GM19043 (cell line): ENCODE measurements around the gene TAS1R1.
A peak's percentile ranks its signal among the peaks of the same experiment; 100 is the strongest.
"Not testable (repeated sequence)": the region's sequence is repeated elsewhere in the genome, so short reads cannot be mapped to it uniquely, and the experiment has no call there.

ENCODE experiments used
- ATAC-seq: cut with Tn5 transposase; IDR thresholded peaks from one replicate; pipeline ENCODE4 v1.9.1; 2021; ENCODE audit warnings: low read depth; ENCODE audit not compliant: unreplicated experiment

The TAS1R1 gene

GRCh38 chr1:6519935-6520671 is 35.0 kb upstream of the TAS1R1 start:
- ATAC-seq: no peak

DNA sequence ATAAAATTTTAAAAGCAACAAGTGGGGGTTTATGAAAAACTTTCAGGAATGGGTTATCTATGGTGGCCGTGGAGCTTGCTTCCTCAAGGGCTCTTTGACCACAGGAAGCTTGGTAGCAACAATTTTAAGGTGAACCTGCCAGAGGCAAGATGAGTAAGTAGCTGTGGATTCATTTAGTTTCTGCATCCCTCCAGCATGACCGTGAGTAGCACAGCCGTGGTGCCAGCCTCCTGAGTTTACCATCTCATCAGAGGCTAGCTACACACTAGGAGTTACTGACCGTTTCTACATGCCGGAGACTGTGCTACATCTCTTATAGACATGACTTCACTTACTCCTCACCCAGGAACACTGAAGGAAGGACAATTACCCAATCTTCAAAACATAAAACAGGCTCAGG is 33.6 kb upstream of the TAS1R1 start:
- no peak for ATAC-seq

GRCh38 chr1:6523566-6523965 is 31.5 kb upstream of the TAS1R1 start:
- no peak for ATAC-seq

DNA sequence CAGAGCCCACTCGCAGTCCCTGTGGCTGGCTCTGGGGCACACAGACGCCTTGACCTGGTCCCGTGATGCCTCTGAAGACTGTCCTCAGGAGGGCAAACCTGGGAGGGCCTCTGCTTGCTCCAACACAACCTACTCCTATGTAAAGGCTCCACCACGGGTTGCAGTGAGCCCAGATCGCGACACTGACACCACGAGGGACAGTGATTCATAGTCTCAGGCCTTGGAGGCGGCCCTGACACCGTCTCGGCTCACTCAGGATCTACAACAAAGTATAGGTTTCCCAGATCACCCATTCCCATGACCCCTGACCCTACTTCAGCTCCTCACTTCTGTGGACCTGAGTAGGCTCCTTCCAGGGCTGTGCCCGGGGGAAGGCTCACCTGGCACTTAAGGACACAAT is 28.8 kb upstream of the TAS1R1 start:
- no peak for ATAC-seq

DNA sequence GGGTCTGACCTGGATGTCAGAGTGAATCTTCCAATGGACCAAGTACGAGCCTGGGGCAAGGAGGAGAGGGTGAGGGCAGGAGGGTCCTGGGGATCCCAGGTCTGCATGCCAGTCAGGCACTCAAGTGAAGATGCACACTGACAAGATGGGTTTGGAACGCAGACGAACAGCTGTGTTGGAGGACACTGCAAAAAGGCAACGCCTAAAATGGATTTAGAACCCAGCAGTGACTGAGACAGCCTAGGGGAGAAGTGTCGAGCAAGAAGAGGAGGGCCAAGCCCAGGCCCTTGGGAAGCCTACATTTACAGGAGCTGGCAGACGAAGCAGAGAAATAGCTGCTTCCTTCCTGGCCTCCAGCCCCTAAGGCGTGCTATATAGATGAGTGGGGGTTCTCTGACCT is 26.6 kb upstream of the TAS1R1 start:
- ATAC-seq: no peak

DNA sequence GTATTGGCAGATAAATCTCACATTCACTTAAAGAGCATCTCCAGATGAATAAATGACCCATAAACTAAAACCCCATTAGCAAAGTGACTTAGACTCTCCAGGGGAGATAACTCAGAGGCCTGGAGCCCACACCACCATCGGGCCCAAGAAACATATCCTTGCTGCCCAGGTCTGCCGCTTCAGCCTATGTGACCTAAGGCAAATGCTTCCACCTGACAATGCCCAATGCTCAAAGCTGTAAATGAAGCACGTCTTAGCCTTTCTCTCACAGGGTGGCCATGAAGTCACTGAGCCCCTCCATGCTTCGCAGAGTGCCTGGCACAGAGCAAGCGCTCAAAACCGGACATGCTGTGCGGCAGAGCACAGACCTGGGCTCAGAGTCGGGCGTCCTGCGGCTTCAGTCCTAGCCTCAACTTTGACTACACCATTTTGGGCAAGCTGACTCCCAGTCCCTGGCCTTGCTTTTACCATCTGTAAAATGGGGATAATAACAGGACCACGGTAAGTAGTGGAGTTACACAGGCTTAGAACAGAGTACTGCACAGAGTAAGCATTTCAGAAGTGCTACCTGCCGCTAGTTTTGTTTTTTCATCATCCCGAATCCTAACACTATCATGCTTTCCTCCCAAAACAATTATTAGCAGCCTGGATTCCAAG is 24.5 kb upstream of the TAS1R1 start:
- no peak for ATAC-seq

- ATAC-seq: no peak
Observed at GRCh38 chr1:6531996-6532395, 23.1 kb upstream of the TAS1R1 start.

DNA sequence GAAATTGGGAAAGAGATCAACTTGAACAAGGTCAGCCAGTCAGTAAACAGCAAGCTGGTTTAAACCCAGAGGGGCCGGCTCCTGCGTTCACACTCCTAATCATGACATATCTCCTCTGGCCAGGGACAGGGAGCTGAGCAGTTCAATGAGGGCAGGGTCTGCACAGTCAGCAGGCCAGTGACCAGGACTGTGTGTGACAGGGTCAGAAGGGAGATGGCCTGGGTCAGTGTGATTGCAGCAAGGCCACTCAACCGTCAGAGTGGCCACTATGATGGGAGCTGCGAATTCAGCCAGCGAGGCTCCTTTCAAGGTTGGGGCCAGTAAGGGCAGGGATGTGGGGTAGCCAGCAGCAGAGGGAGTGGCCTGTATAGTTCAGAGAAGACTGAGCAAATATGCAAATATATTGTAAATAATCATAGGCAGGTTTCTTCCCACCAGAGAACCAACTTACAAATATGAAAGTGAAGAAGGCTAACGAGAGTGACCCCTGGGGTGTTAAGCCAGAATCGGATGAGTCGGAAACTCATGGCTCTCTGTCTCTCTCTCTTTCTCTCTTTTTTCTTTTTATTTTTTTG is 20.8 kb upstream of the TAS1R1 start:
- no peak for ATAC-seq

DNA sequence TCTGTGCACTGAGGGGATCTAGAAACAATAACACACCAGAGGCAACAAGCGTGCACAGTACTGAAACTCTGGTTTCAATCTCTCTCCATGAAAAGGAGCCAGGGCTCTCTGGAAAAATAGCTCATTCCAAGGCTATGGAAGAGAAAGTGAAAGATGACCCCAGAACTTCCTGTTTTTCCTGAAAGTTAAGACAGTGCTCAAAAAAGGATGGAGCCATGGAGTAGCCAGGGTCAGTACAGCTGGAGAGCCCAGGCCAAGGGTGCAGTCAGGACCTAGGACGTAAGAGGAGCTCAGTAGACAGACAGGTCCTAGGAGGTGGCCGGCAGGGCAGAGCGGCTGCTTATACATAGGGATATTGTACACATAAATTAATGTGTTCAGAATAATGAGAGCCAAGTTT is 19.9 kb upstream of the TAS1R1 start:
- ATAC-seq: no peak

GRCh38 chr1:6536291-6536690 is 18.8 kb upstream of the TAS1R1 start:
- no peak for ATAC-seq

GRCh38 chr1:6538956-6539355 is 16.2 kb upstream of the TAS1R1 start:
- no peak for ATAC-seq

GRCh38 chr1:6544831-6545230 is 10.3 kb upstream of the TAS1R1 start:
- ATAC-seq: no peak

DNA sequence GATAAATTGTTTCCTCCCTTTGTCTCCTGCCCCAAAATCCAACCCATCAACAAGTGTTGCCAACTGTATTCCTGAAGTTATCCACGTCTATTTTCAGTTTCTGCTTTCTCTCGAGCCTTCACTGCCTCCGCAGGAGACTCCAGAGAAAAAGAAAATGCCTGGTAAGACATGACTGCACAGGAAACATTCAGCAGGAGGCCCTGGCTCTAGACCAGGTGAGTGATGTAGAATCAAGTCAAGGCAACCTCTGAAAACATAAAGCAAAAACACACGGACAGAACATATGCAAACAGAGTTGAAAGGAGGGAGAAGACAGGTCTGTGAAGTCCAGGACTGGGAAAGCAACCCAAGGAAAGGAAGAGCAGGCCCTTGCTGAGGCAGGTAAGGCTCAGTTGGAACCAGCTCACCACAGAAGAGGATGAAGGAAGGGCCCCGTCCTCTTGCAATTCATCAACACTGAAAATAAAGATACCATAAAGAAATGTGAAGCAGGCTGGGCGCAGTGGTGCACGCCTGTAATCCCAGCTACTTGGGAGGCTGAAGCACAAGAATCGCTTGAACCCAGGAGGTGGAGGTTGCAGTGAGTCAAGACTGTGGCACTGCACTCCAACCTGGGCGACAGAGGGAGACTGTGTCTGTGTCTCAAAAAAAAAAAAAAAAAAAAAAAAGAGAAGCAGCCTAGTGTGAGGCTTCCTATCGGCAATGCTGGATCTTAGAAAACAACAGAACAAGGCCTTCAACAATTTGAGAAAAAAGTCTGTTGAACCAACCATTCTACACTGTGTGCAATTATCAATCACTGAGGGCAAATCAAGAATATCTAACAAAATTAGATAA is 9.6 kb upstream of the TAS1R1 start:
- ATAC-seq: no peak

DNA sequence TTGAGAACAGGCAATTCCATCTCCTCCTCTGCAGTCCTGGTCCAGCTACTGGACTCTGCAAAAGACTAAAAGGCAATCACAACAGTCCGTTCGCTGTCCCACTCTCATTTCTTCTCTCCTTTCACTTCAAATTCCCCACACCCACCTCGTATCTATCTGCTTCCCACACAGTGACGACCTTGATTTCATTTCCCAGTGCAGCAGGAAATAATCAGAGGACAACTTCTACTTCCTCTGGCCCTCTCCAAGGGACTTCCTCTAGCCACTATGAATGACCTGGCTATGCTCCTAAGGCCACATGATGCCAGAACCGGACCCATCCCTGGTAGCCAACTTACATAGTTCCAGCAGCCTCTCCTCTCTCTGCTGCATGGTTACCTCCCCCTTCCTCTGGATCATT is 8.8 kb upstream of the TAS1R1 start:
- ATAC-seq: no peak

DNA sequence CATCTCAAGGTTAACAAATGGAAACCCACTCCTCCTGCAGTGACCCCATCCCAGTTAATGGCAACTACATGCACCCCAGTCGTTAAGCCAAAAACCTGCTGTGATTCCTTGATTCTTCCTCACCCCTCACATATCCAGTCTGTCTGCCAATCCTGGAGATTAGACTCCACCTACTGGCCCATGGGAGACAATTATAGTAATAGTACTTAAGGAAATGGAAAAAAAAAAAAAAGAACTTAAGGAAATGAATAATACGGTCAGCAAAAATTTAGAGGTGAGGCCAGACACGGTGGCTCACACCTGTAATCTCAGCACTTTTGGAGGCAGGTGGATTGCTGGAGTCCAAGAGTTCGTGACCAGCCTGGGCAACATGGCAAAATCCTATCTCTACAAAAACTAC is 7.8 kb upstream of the TAS1R1 start:
- no peak for ATAC-seq

- peak; percentile 86 for ATAC-seq
Observed at GRCh38 chr1:6554031-6554906, 838 bp upstream of the TAS1R1 start, which contains the start of gene NOL9. NOL9 (minus strand) TSS chr1:6554513; CDS start chr1:6554502, 11 bp downstream.

- no peak for ATAC-seq
Observed at GRCh38 chr1:6557597-6557996, 2.5 kb downstream of the TAS1R1 start.

- not testable (repeated sequence) for ATAC-seq
Observed at GRCh38 chr1:6559161-6559560, 4.1 kb downstream of the TAS1R1 start.

- no peak for ATAC-seq
Observed at GRCh38 chr1:6560267-6560666, 5.2 kb downstream of the TAS1R1 start.

DNA sequence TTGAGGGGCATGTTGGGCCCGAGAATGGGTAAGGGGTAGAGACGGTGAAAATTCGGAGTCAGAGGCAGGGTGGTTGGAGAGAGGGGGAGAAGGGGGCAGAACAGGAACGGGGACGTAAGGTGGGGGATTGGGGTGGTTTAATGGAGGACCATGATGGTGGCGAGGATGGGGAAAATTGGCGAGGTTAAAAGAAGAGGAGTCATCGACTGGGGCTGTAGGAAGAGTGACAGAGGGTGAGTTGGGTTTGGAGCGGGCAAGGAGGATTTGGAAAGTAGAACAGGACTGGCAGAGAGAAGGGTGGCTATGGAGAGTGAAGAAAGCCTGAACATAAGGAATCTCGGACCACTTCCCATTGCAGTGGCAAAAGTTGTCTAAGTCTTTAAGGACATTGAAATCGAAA is 13.9 kb downstream of the TAS1R1 start:
- no peak for ATAC-seq
